Measurements from ENCODE around the gene NT5C. TPM values are rescaled to one million over a fixed set of nuclear protein-coding genes. Genes with fewer than 3 reads are reported as not detected.

The NT5C gene
- total RNA-seq, result 11.3 and 23.4 TPM in 2 replicates

DNA sequence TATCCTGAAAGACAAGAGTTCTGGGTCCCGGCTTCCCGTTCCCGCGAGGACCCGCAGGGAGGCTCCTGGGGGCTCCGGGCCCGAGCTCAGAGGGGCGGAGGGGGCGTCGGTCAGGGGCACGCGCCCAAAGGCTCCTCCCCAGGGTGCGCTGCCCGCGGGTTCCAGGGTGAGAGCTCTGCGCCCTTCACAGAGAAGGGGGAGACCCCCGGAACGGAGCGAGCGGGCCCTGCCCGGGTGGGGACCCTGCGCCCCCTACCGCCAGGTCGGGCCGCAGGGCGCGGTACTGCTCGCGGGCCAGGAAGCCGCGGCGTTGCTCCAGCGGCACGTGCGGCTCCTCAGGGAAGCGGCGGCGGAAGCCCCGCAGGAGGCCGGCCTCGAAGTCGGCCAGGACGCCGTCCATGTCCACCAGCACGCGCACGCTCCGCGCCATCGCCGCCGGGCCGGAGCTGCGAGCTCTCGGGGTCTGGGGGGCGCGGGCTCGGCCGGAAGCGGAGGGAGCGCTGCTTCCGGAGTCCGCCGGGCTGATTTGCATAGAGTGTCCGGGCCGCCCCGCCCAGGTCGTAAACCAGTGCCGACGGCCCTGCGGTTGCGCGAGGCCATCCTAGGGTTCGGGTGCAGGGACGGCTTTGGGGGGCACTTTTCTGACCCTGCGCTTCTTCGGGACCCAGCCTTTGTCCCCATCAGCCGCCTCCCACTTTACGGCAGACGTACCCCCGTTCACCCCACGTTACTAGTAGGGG is at the start of gene NT5C:
Gene NT5C (minus strand): TSS at position 465 of the 740 bp plus-strand sequence. CDS start 35 bp downstream, at position 430.

DNA sequence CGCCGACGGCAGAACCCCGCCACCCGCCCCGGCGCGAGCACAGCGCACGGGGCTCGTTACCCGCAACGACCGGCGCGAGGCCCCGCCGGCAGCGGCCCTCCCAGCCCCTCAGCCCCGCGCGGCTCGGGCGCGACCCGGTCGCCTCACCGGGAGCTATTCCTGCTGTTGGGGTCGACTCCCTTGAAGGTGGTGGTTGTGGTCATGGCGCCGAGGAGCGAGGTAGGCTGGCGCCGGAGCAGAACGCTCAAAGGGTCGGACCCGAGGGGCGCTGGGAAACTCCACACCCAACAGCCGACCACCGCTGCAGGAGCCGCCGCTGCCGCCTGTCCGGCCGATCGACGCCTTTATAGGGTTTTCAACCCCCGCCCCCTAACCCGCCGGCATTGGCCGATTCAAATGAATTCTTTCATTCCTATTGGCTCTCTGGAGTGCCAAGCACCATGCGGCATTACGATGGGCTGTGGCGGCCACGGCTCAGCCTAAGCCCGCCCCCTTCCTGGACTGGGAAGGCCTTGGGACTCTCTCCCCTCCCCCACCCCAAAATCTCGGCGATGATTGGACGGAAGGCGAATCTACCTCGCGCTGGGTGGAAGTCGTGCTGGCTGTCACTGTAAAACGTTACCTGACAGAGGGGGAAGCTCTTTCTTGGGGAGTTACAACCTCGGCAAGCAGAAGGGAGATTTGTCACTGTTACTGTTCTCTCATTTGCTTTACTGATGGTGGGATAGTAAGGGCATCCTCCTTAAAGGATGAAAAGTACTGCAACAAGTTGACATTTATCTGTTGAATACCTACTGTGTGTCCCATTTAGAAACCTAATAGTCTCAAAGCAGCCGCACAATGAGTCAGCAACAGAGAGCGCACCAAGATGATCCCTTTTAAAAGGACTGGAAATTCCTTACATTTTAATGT is 22.9 kb upstream of the NT5C start, which contains the start of gene JPT1:
Gene JPT1 (minus strand): TSS at position 318 of the 912 bp plus-strand sequence. CDS start 115 bp downstream, at position 203.

DNA sequence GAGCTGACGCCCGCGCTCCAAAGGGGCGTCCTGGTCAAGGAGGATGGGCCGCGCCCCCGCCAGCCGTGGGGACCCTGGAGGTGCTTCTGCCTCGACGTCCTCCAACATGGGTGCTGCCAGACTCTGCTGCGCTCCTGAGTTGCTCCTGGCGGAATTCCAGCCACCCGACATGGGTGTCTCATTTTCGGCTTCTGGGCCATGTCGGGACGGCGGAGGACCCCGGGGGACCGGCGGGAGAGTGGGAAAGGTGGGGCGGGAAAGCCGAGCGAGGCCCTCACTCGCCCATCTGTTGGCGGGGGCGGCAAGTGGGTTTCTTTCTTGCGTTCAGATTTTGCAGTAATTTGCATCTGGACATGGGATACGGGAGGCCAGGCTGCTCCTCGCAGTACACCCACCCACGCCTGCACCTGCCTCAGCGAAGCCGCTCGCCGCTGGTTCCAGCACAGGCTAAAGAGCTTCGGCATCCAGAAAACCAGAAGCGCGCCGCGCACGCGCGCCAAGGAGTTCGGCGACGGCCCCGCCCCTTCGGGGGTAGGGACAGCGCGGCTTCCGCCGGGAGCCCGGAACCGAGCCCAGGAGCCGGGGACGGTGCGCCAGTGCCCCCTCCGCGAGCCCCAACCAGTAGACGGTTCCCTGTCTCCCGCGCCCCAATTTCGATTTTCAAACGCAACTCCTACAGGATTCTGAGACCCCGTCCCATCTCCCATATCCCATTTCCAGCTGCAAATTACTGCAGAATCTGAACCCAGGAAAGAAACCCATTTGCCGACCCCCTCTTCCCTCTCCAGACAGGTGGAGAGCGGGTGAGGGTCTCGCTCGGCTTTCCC is 21.9 kb downstream of the NT5C start, which contains the start of gene ARMC7:
Gene ARMC7 (plus strand): TSS at position 563 of the 827 bp plus-strand sequence. CDS start 320 bp downstream, outside the sequence.

DNA sequence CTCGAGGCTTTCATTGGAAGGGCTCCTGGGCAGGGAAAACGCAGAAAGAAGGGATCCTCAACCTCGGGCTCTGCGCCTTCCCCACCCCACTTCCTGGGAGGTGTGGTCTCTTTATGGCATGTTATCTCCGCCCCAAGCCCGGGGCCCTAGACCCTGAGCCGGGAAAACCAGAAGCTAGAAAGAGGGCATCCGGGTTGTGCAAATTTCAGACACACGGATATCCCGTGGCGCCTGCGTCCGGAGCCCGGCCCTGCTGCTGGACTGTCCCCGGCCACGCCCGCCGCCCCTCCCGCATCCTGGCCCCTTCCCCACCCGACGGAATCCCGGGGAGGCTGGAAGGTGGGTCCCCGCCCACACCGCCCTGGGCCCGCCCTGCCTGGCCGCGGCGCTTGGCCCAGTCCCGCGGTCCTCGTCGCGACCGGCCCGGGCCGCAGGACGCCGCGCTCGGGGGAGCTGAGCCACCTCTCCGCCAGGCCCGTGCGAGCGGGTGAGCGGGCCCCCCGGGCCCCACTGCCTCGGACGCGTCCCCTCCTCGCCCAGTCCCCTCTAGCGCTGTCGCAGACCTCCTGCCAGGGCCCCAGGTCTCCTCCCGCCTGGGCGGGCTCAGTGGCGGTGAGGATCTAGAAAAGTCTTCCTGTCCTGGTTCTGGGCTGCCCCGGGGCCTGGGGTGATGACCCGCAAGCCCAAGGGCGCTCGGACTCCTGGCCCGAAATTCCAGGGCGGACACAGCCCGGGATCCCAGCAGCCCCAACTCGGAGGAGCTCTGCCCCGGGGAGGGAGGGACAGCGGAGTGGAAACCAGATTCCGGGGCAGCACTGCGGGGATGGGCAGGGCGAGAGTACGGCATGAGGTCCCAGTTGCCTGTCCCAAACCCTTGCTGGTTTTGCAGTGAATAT is 43.7 kb downstream of the NT5C start, which contains the start of gene SLC16A5:
Gene SLC16A5 (plus strand): TSS at position 397 of the 896 bp plus-strand sequence. CDS start 5,683 bp downstream, outside the sequence.

Other genes with a start within 250 kb of the NT5C start
- gene FADS6, start 238.1 kb downstream of the NT5C start, total RNA-seq, result not detected in 2 replicates
- not detected in 2 replicates for gene USH1G, start 208.5 kb downstream of the NT5C start, total RNA-seq
- not detected in 2 replicates for gene OTOP2, start 207.5 kb downstream of the NT5C start, total RNA-seq
- gene OTOP3, start 195.8 kb downstream of the NT5C start, total RNA-seq, result not detected in 2 replicates
- gene HID1, start 159.0 kb downstream of the NT5C start, total RNA-seq, result 8.3 and 11.5 TPM in 2 replicates
- gene CDR2L, start 144.1 kb downstream of the NT5C start, total RNA-seq, result 13.1 and 18.7 TPM in 2 replicates
- gene MRPL58, start 119.1 kb downstream of the NT5C start, total RNA-seq, result 31.3 and 40.7 TPM in 2 replicates
- 220 and 246 TPM in 2 replicates for gene ATP5PD, start 84.8 kb downstream of the NT5C start, total RNA-seq
- gene KCTD2, start 84.5 kb downstream of the NT5C start, total RNA-seq, result 11.2 and 12.1 TPM in 2 replicates
- 5.8 and 8.1 TPM in 2 replicates for gene SLC16A5, start 43.8 kb downstream of the NT5C start, total RNA-seq
- 2.4 and 3.9 TPM in 2 replicates for gene ARMC7, start 21.8 kb downstream of the NT5C start, total RNA-seq
- 126 and 201 TPM in 2 replicates for gene JPT1, start 22.8 kb upstream of the NT5C start, total RNA-seq
- gene SUMO2, start 51.2 kb upstream of the NT5C start, total RNA-seq, result 153 TPM in 2 replicates
- gene NUP85, start 73.9 kb upstream of the NT5C start, total RNA-seq, result 35.2 and 49.8 TPM in 2 replicates
- gene GGA3, start 129.9 kb upstream of the NT5C start, total RNA-seq, result 9.4 and 10.7 TPM in 2 replicates
- gene MRPS7, start 130.1 kb upstream of the NT5C start, total RNA-seq, result 62.6 and 80.9 TPM in 2 replicates
- gene MIF4GD, start 139.5 kb upstream of the NT5C start, total RNA-seq, result 7.6 and 9.5 TPM in 2 replicates
- gene SLC25A19, start 157.7 kb upstream of the NT5C start, total RNA-seq, result 8.3 and 9.5 TPM in 2 replicates

Measured in endothelial cell of coronary artery (primary cell).